HL-60/S4 treated with phorbol 12-myristate 13-acetate at 8.2 ng/mL for 4 days and 3 days (cell line): ENCODE measurements around the gene THEM5.
"Not testable (repeated sequence)": the region's sequence is repeated elsewhere in the genome, so short reads cannot be mapped to it uniquely, and the experiment has no call there.

Source experiments
- in situ Hi-C: fragments of 300-500 bp; cut with MboI; formaldehyde crosslinking; loops from 2 replicates; pipeline ENCODE4 v1.15.0; 2022; ENCODE audit warnings: low sequenced_read_pairs

The THEM5 gene, protein sequence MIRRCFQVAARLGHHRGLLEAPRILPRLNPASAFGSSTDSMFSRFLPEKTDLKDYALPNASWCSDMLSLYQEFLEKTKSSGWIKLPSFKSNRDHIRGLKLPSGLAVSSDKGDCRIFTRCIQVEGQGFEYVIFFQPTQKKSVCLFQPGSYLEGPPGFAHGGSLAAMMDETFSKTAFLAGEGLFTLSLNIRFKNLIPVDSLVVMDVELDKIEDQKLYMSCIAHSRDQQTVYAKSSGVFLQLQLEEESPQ

DNA sequence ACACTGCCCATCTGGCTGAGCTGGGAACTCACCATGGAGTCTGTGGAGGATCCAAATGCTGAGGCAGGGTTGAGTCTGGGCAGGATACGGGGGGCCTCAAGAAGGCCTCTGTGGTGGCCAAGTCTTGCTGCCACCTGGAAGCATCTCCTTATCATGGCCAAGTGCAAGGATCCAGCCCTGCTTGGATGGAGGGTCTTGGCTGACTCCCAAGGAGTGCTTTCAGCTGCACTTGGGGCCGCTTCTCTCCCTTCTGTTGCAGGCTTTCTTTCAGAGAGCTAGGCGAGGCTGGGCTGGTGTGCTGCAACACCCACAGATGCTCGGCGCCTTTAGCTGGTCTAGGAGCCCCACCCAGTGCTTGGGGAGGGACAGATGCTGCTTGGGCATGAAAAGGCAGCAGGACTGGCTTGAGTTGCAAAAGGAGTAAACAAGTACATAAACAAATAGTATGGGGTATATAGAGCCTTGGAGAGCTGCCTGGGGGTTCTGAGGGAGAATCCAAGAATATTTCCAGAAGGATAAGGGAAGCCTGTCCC, at the start of gene THEM5:
TSS of gene THEM5 (minus strand) at position 302 of the 533 bp plus-strand sequence. CDS start at position 155, 147 bp downstream.
- in situ Hi-C loops, result no loop called here

DNA sequence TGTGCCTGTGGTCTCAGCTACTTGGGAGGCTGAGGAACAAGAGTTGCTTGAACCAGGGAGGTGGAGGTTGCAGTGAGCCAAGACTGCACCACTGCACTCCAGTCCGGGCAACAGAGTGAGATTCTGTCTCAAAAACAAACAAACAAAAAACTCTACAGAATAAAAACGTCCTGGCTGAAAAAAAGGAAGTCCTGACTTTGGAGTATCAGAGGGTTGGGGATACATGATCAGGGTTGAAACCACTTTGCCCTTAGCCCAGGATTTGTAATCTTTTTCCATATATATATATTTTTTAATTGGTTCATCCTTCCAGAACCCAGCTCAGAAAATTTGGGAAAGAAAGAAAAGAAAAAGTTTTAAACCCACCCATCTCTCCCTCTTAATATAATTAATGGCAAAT, 49.3 kb upstream of the THEM5 start:
- in situ Hi-C loops, result loop anchor here (25.0 kb wide), 1 partner anchor 284 kb away; no protein-coding TSS in a partner anchor

DNA sequence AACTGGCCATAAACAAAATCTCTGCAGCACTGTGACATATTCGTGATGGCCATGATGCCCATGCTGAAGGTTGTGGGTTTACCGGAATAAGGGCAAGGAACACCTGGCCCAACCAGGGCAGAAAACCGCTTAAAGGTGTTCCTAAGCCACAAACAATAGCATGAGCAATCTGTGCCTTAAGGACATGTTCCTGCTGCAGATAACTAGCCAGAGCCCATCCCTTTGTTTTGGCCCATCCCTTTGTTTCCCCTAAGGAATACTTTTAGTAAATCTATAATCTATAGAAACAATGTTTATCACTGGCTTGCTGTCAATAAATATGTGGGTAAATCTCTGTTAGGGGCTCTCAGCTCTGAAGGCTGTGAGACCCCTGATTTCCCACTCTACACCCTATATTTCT, 47.3 kb upstream of the THEM5 start:
- in situ Hi-C loops, result loop anchor here (25.0 kb wide), 1 partner anchor 286 kb away; no protein-coding TSS in a partner anchor

DNA sequence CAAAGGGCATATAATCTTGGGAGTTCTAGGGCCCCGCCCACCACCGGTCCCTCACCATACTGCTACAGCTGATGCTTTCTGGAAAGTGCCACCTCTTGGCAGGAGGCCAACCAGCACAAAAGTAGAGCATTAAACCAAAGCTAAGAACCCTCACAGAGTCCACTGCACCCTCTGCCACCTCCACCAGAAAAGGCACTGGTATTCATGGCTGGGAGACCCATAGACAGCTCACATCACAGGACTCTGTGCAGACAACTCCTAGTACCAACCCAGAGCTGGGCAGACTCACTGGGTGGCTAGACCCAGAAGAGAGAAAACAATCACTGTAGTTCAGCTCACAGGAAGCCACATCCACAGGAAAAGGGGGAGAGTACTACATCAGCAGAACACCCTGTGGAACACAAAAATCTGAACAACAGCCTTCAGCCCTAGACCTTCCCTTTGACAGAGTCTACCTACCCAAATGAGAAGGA, 45.0 kb upstream of the THEM5 start:
- in situ Hi-C loops, result no loop called here

DNA sequence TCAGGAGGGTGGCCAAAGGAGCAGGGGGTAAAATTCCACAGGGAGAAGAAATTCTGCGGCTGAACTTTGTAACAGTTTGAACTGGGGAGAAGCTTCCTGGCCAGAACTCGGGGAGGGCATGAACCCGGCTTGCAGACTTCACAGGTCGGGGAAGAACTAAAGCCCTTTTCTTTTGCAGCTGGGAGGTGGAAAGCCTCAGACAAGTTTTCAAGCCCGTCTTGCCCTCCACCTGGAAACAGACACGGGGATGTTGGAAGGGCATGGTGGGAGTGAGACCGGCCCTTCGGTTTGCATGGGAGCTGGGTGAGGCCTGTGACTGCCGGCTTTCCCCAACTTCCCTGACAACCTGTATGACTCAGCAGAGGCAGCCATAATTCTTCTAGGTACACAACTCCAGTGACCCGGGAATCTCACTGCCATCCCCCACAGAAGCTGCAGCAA, 44.5 kb upstream of the THEM5 start:
- in situ Hi-C loops, result no loop called here

DNA sequence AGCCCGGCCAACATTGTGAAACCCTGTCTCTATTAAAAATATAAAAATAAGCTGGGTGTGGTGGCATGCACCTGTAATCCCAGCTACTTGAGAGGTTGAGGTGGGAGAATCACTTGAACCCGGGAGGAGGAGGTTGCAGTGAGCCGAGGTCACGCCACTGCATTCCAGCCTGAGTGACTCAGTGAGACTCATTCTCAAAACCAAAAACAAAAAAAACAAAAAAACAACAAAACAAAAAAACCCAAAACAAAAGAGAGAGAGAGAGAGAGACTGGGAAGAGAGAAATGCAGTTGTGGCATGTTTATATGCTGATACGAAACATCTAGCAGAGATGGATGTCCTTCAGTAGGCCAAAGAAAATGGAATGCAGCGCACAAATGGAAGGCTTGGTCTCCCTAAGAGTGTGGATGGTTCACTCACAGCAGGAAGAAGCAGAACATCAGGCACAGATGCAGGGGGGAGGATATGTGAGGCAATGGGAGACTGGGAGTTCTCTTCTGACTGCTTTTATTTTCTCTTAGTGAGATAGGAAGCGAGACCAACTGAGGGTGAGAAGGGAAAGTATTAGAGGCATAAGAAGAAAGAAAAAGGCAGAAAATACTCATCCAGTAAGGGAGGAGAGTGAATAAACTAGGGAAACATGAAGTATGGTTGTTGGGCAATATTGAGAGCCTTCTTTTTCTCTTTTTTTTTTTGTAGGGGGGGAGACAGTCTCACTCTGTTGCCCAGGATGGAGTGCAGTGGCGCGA, 39.8 kb upstream of the THEM5 start:
- in situ Hi-C loops, result no loop called here

DNA sequence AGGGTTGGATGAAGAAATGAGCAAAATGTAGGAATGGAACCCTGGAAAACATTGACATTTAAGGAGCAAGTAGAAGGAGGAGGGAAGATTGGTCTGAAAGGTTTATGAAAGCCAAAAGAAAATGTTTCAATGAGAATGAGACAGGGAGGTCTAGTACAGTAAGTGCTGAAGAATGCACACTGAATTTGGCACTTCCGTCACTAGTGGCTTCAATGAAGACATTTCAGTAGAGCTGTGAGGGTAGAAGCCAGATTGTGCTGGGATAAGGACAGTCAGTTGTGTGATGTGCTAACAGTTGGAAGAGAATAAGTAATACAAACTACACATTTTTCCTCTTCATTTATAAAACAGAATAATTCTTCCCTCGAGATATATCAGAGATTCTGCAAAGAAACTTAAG, 38.7 kb upstream of the THEM5 start:
- in situ Hi-C loops, result no loop called here

DNA sequence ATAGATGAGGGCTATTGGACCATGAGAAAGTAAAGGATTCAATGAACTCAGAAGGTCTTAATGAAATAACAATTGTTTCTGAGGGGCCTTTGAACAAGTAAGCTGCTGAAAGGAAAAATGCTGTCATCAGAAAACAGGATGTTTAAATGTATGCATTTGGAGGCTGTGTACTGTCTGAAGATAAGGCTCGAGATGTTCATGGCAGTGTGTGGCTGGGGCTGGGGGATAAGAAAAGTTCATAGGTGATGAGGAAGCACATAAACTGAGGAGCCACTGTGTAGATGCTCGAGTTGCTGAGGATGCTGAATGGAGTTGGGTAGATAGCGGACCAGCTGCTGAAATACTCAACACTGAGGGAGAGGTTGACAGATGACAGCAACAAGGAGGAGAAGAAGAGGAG, 38.0 kb upstream of the THEM5 start:
- in situ Hi-C loops, result no loop called here

DNA sequence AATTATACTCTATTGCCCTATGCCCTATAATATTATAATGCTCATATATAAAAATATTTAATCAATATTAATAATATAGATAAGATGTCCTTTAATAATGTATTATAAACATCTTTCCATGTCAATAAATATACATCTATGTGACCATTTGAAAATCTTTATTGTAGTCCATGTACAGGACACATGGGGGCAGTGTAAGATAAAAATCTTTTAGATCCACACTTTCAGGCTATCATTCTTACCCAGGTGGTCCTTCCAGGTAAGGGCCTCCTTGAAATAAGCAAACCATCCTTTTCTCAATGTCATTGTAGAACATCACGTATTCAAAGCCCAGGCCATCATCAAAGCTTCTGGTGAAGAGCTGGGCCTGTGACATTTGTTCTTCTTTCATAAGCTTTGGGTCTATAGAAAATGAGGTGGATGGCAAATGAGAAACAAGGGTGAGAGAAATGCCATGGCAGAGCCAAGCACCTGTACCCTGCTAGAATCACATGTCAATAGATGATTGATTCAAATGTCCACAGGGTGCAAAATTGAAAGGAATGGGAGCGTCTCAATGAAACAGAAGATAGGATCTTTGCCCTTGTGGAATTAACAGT, 35.6 kb upstream of the THEM5 start:
- in situ Hi-C loops, result no loop called here

DNA sequence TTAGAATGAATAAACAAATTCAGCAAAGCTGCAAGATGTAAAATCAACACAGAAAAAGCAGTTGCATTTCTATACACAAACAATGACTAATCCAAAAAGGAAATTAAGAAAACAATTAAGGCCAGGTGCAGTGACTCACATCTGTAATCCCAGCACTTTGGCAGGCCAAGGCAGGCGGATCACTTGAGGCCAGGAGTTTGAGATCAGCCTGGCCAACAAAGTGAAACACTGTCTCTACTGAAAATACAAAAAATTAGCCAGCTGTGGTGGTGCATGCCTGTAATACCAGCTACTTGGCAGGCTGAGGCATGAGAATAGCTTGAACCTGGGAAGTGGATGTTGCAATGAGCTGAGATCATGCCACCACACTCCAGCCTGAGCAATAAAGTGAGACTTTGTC, 33.5 kb upstream of the THEM5 start:
- in situ Hi-C loops, result no loop called here

DNA sequence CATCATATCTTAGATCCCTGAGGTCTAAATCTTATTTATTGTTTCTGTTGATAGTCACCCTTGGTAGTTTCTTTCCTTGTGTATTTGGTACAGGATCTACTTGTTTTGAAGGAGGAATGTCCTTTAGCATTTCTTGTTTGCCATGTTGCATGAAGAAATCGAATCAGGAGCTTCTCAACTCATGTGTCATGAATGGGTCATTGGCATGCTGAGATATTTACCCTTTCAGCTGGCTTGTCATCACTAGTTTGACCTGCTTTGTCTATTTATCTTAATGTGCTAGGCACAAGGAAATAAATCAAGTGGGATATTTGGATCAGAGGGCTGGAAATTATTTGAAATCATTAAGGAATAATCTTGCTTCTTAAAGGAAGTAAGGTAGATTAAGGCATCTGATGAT, 32.0 kb upstream of the THEM5 start:
- in situ Hi-C loops, result no loop called here

DNA sequence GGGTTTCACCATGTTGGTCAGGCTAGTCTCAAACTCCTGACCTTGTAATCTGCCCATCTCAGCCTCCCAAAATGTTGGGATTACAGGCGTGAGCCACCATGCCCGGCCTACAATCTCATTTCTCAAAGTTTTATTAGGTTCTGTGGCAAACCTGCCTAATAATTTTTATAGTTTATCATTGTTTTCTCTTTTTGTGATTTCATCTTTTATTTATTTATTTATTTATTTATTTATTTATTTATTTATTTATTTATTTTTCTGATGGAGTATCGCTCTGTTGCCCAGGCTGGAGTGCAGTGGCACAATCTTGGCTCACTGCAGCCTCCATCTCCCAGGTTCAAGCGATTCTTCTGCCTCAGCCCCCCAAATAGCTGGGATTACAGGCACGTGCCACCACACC, 31.4 kb upstream of the THEM5 start:
- in situ Hi-C loops, result not testable (repeated sequence)

DNA sequence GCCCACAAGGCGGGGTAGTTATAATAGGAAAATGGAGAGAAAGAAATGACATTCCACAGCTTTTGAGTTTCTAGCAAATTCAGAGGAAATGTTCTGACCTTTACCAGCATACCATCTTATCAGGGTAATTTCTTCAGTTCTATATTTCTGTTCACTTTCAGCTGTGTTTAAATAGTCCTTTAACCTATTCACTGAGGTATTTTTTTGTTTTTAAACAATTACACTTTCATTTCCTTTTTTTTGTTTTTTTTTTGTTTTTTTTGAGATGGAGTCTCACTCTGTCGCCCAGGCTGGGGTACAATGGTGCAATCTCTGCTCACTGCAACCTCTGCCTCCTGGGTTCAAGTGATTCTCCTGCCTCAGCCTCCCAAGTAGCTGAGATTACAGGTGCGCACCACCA, 30.9 kb upstream of the THEM5 start:
- in situ Hi-C loops, result not testable (repeated sequence)

DNA sequence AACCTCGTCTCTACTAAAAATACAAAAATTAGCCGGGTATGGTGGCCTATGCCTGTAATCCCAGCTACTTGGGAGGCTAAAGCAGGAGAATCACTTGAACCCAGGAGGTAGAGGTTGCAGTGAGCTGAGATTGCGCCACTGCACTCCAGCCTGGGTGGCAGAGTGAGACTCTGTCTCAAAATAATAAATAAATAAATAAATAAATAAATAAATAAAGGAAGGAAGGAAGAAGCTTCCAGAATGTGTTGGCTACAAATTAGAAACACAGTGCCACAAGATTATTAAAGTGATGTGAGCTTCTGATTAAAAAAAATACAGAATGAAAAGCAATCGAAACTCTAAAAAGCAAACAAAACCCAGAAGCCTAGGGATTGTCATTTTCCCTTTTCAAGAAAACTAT, 30.4 kb upstream of the THEM5 start:
- in situ Hi-C loops, result not testable (repeated sequence)

DNA sequence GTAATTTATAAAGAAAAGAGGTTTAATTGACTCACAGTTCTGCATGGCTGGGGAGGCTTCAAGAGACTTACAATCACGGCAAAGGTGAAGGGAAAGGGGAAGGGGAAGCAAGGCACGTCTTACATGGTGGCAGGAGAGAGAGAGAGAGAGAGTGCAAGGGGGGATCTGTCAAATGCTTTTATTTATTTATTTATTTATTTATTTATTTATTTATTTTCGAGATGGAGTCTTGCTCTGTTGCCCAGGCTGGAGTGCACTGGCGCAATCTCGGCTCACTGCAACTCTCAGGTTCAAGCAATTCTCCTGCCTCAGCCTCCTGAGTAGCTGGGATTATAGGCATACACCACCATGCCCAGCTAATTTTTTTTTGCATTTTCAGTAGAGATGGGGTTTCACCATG, 29.4 kb upstream of the THEM5 start:
- in situ Hi-C loops, result not testable (repeated sequence)

DNA sequence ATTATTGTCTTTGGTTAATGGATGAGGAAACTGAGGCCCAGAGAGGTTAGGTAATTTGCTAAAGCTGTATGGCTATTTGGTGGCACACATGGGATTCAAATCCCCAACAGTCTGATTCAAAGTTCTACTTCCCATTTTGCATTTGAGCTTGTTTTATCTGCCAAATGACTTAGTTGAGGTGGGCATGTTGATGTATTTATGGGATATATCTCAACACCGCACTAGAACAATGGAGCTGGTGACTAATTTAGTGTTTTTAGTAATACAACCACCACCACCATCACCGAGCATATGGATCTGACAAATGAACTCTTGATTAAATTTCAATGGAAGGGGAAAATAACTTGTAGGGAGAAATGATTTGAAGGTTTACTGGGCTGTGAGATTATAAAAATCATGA, 29.0 kb upstream of the THEM5 start:
- in situ Hi-C loops, result no loop called here

DNA sequence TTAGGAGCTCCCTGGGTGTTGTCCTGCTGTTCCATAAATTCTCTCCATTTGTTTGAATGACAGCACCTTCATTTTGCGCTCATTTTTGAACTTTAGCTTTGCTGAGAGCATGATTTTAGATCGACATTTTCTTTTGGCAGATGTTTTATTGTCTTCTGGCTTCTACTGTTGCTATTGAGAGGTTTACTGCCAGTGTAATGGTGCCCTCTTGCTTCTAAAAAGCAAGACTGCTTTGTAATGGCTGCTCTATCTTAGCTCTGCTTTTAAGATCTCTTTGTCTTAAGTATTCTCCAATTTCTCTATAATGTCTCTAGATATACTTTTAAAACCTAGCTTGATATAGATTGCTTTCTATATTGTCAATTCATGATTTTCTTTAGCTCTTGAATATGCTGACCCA, 28.0 kb upstream of the THEM5 start:
- in situ Hi-C loops, result no loop called here

DNA sequence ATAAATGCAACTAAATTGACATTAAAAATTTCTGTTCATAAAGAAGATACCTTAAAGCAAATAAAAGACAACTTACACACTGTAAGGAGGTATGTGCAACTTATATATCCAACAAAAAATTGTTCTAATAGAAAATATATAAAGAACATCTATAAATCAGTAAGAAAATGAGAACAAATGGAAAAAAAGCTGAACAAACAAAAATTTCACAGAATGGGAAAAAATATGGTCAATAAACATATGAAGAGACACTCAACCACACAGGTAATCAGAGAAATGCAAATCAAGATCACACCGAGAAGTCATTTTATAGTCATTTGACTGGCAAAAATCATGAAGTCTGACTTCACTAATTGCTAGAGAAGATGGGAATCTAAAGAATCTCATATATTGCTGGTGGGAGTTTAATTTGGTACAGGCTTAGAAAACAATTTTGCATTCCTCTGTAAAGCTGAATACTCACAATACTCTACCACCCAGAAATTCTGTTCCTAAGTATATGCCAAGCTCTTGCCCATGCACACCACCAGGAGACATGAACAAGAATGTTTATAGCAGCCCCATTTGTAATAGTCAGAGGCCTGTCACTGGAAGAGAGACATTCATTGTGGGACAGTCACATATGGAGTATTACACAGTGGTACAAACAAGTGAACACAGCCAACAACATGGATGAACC, 22.0 kb upstream of the THEM5 start:
- in situ Hi-C loops, result no loop called here

DNA sequence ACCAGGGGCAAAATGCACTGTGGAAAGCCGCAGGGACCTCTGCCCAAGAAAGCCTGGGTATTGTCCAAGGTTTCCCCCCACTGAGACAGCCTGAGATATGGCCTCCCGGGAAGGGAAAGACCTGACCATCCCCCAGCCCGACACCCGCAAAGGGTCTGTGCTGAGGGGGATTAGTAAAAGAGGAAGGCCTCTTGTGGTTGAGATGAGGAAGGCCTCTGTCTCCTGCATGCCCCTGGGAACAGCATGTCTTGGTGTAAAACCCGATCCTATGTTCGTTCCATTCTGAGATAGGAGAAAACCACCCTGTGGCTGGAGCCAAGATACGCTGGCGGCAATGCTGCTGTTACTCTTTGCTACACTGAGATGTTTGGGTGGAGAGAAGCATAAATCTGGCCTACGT, 19.3 kb upstream of the THEM5 start:
- in situ Hi-C loops, result not testable (repeated sequence)

DNA sequence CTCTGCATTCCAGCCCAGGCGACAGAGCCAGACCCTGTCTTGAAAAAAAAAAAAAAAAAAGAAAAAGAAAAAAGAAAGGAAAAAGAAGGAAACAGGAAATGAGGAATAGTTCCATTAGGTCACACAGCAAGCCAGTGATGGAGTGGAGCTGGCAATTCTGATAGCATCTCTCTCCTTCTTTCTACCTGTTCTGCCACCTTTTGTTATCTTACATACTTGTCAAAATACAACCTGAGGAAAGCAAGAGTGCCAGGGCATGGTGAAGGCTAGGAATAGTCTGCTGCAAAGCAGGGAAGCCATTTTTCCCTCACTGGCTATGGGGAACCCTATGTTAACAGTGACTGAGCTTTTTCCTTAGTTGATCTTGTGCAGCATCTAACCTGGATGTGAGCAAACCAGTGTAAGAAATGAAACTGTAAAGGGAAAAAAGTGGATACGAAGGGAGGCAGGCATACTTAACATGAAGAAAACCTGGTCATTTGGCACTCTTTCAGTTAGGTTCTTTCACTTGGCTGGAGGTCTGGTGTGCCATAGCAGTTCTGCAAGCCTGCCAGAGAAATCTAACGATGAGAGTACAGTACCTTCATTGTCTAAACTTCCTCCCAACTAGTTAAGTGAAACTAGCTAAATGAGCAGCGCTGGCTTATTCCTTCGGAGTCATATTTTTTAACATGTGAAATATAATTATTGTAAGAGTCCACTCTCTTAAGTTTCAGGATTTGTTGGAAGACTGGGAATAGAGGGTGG, 17.9 kb upstream of the THEM5 start:
- in situ Hi-C loops, result no loop called here
